Caco-2 (cell line): ENCODE results near the gene UTS2R. TPM values are rescaled to one million over a fixed set of nuclear protein-coding genes. Genes with fewer than 3 reads are reported as not detected.

ENCODE experiments used
- BruUV-seq: library from RNA; stranded (reverse); fragments of 400-500 nt; replicated peaks from 2 replicates; lab custom pipeline; 2021; lab: Mats Ljungman, UMichigan
- CTCF ChIA-PET: fragments of 300-600 bp; sonication (Branson Sonifier 250); formaldehyde crosslinking; loops from one replicate; lab custom pipeline; 2022; ENCODE audit warnings: antibody characterized with exemption; lab: Charles Lee
- POLR2A ChIA-PET: fragments of 300-600 bp; sonication (Branson Sonifier 250); formaldehyde crosslinking; loops from one replicate; lab custom pipeline; 2022; ENCODE audit warnings: antibody characterized with exemption; lab: Charles Lee
- DNase-seq, 2 experiments: peaks; one replicate each; pipeline versions ENCODE4 v3.0.0 to v3.0.0-alpha.2; 2020 to 2022
- H3K27me3 ChIP-seq: replicated peaks from 2 replicates; pipeline ENCODE4 v1.6.0; 2011; ENCODE audit warnings: low read length; ENCODE audit not compliant: control insufficient read depth, insufficient read depth
- H3K36me3 ChIP-seq: 2 replicates; pipeline ENCODE4 v1.5.1; 2011; ENCODE audit warnings: low read length; ENCODE audit not compliant: control insufficient read depth, insufficient read depth
- H3K4me1 ChIP-seq: fragments of 250-450 bp; sonication (Bioruptor Pico); 2 replicates; pipeline ENCODE4 v1.5.1; 2020; ENCODE audit warnings: mild to moderate bottlenecking
- H3K4me3 ChIP-seq: 2 replicates; pipeline ENCODE4 v1.5.1; 2011; ENCODE audit warnings: low read depth, mild to moderate bottlenecking, control low read depth, low read length
- H3K9me3 ChIP-seq: fragments of 250-450 bp; sonication (Bioruptor Pico); 2 replicates; pipeline ENCODE4 v1.5.1; 2020; ENCODE audit warnings: mild to moderate bottlenecking, moderate library complexity
- H3K27ac Mint-ChIP-seq: one replicate; pipeline ENCODE4 v1.8.0; 2022; ENCODE audit warnings: mixed read lengths; ENCODE audit not compliant: unreplicated experiment
- H3K27me3 Mint-ChIP-seq: one replicate; pipeline ENCODE4 v1.8.0; 2022; ENCODE audit warnings: mixed read lengths; ENCODE audit not compliant: insufficient read depth, unreplicated experiment
- H3K36me3 Mint-ChIP-seq: one replicate; pipeline ENCODE4 v1.8.0; 2022; ENCODE audit warnings: mild to moderate bottlenecking, mixed read lengths; ENCODE audit not compliant: insufficient read depth, unreplicated experiment
- H3K4me1 Mint-ChIP-seq: one replicate; pipeline ENCODE4 v1.8.0; 2022; ENCODE audit warnings: low read depth, mixed read lengths; ENCODE audit not compliant: unreplicated experiment
- H3K4me3 Mint-ChIP-seq: one replicate; pipeline ENCODE4 v1.8.0; 2022; ENCODE audit warnings: mild to moderate bottlenecking, moderate library complexity, mixed read lengths; ENCODE audit not compliant: unreplicated experiment
- H3K9me3 Mint-ChIP-seq: one replicate; pipeline ENCODE4 v1.8.0; 2022; ENCODE audit warnings: mixed read lengths; ENCODE audit not compliant: unreplicated experiment
- CTCF ChIP-seq, 2 experiments: fragments of 200-600 bp in 1 of 2; IDR thresholded peaks; 1 replicate in 1 of 2; 2 replicates in 1 of 2; pipeline versions ENCODE4 v1.5.1 to v1.8.0; 2011 to 2022; ENCODE audit warnings: antibody characterized with exemption in 1 of 2, control low read depth in 1 of 2, inconsistent platforms in 1 of 2, low read depth in 1 of 2, low read length in 1 of 2, mild to moderate bottlenecking in 1 of 2, moderate library complexity in 1 of 2; ENCODE audit not compliant: insufficient read depth in 1 of 2, severe bottlenecking in 1 of 2, unreplicated experiment in 1 of 2
- intact Hi-C: fragments of 100-400 bp; cut with micrococcal nuclease; formaldehyde crosslinking; loops from one replicate; pipeline ENCODE4 v1.10.0; 2022; ENCODE audit not compliant: unreplicated experiment
- total RNA-seq: library from RNA; stranded (reverse); gene quantifications from 2 replicates; pipeline ENCODE4 v1.2.3, GENCODE V29; 2022

Gene UTS2R
- total RNA-seq, 1 experiment from 2014 or later, result 0.66 TPM

- Histone ChIP-seq H3K4me3 (no peak overlapping the region), H3K9me3 (no peaks in the 10 kb centered on the region), H3K27me3 (no peaks in the 10 kb centered on the region), H3K4me1 (peaks cover 12% of the 10 kb centered on the region), H3K36me3 (peaks cover 1% of the 10 kb centered on the region; the same call in 1 of the 2 replicates)
- Mint-ChIP-seq H3K4me3 (no peak overlapping the region), H3K36me3 (peaks cover 31% of the 10 kb centered on the region), H3K27ac (no peak overlapping the region), H3K9me3 (no peaks in the 10 kb centered on the region), H3K4me1 (peaks cover 17% of the 10 kb centered on the region), H3K27me3 (no peaks in the 10 kb centered on the region)
- no TSS peak for BruUV-seq
- ChIA-PET CTCF (no interaction called here), POLR2A (interaction anchor here (0.5 kb wide), 1 partner anchor 25 kb away, joined by 8 read pairs; no protein-coding TSS in a partner anchor)
- no peak for TF ChIP-seq CTCF (IDR thresholded peaks at IDR 0.05; ENCODE audit: insufficient read depth in 1 of 2, low read depth in 1 of 2, low read length in 1 of 2, severe bottlenecking in 1 of 2, unreplicated experiment in 1 of 2)
- intact Hi-C loops, result loop anchor here (5.0 kb wide), 1 partner anchor 45 kb away; no protein-coding TSS in a partner anchor
- DNase-seq, result peak in 1 of 2 experiments; percentile 47
Measured at GRCh38 chr17:82396601-82397435, 25.3 kb downstream of the UTS2R start.

GRCh38 chr17:82397449-82398335 lies 26.1 kb downstream of the UTS2R start:
- no peaks in the 10 kb centered on the region for H3K27me3 Mint-ChIP-seq
- no peaks in the 10 kb centered on the region for H3K27me3 ChIP-seq
- no peak overlapping the region for H3K4me3 Mint-ChIP-seq
- ChIA-PET POLR2A (interaction anchor here (0.5 kb wide), 1 partner anchor 25 kb away, joined by 8 read pairs; no protein-coding TSS in a partner anchor), CTCF (interaction anchor here (0.6 kb wide), 1 partner anchor 218 kb away, joined by 3 read pairs; no protein-coding TSS in a partner anchor)
- intact Hi-C loops, result loop anchor here (5.0 kb wide), 1 partner anchor 45 kb away; no protein-coding TSS in a partner anchor
- peaks cover 12% of the 10 kb centered on the region for H3K4me1 ChIP-seq
- DNase-seq, result no peak
- BruUV-seq, result no TSS peak
- no peaks in the 10 kb centered on the region for H3K9me3 ChIP-seq
- H3K4me3 ChIP-seq, result no peak overlapping the region
- H3K27ac Mint-ChIP-seq, result no peak overlapping the region
- H3K4me1 Mint-ChIP-seq, result peaks cover 19% of the 10 kb centered on the region
- H3K9me3 Mint-ChIP-seq, result no peaks in the 10 kb centered on the region
- peaks cover 1% of the 10 kb centered on the region; the same call in 1 of the 2 replicates for H3K36me3 ChIP-seq
- H3K36me3 Mint-ChIP-seq, result peaks cover 34% of the 10 kb centered on the region
- no peak for TF ChIP-seq CTCF (IDR thresholded peaks at IDR 0.05; ENCODE audit: insufficient read depth in 1 of 2, low read depth in 1 of 2, low read length in 1 of 2, severe bottlenecking in 1 of 2, unreplicated experiment in 1 of 2)

GRCh38 chr17:82399041-82399441 lies 27.5 kb downstream of the UTS2R start:
- intact Hi-C loops, result loop anchor here (5.0 kb wide), 1 partner anchor 47 kb away; no protein-coding TSS in a partner anchor
- H3K27me3 ChIP-seq, result no peaks in the 10 kb centered on the region
- no TSS peak for BruUV-seq
- POLR2A ChIA-PET, result no interaction called here
- DNase-seq, result no peak
- H3K27me3 Mint-ChIP-seq, result no peaks in the 10 kb centered on the region
- no peak overlapping the region for H3K4me3 ChIP-seq
- H3K4me1 Mint-ChIP-seq, result peaks cover 24% of the 10 kb centered on the region
- no peak overlapping the region for H3K27ac Mint-ChIP-seq
- H3K36me3 Mint-ChIP-seq, result peaks cover 34% of the 10 kb centered on the region
- no peak overlapping the region for H3K4me3 Mint-ChIP-seq
- no peak for TF ChIP-seq CTCF (IDR thresholded peaks at IDR 0.05; ENCODE audit: insufficient read depth in 1 of 2, low read depth in 1 of 2, low read length in 1 of 2, severe bottlenecking in 1 of 2, unreplicated experiment in 1 of 2)
- H3K9me3 Mint-ChIP-seq, result no peaks in the 10 kb centered on the region
- CTCF ChIA-PET, result no interaction called here
- peaks cover 1% of the 10 kb centered on the region; the same call in 1 of the 2 replicates for H3K36me3 ChIP-seq
- H3K9me3 ChIP-seq, result no peaks in the 10 kb centered on the region
- H3K4me1 ChIP-seq, result peaks cover 12% of the 10 kb centered on the region
